A673 (cell line): ENCODE data around the gene KCNQ2. TPM values are rescaled to one million over a fixed set of nuclear protein-coding genes. Genes with fewer than 3 reads are reported as not detected.

ENCODE experiments used
- BruUV-seq: library from RNA; stranded (reverse); fragments of 400-500 nt; replicated peaks from 2 replicates; lab custom pipeline; 2021; lab: Mats Ljungman, UMichigan
- CTCF ChIA-PET: fragments of 300-600 bp; sonication (Branson Sonifier 250); formaldehyde crosslinking; loops from one replicate; lab custom pipeline; 2022; ENCODE audit warnings: antibody characterized with exemption; lab: Charles Lee
- POLR2A ChIA-PET: fragments of 300-600 bp; sonication (Branson Sonifier 250); formaldehyde crosslinking; loops from one replicate; lab custom pipeline; 2022; ENCODE audit warnings: antibody characterized with exemption; ENCODE audit not compliant: low non-redundant PET; lab: Charles Lee
- DNase-seq: peaks from one replicate; pipeline ENCODE4 v3.0.0-alpha.2; 2015; ENCODE audit warnings: low spot score
- H3K27ac ChIP-seq: fragments of 200-600 bp; sonication (generic); 2 replicates; pipeline ENCODE4 v1.5.1; 2016; ENCODE audit warnings: mixed run types, low read depth, mild to moderate bottlenecking, mixed read lengths, antibody characterized with exemption, low read length; ENCODE audit not compliant: poor library complexity, severe bottlenecking
- H3K27me3 ChIP-seq: fragments of 200-600 bp; sonication (generic); replicated peaks from 2 replicates; pipeline ENCODE4 v1.6.1; 2017; ENCODE audit warnings: mixed run types, low read depth, mild to moderate bottlenecking, mixed read lengths, antibody characterized with exemption, low read length; ENCODE audit not compliant: insufficient read depth, poor library complexity
- H3K36me3 ChIP-seq: fragments of 200-600 bp; sonication (generic); 2 replicates; pipeline ENCODE4 v1.6.1; 2016; ENCODE audit warnings: mixed run types, mild to moderate bottlenecking, mixed read lengths, antibody characterized with exemption, low read length; ENCODE audit not compliant: insufficient read depth, poor library complexity, severe bottlenecking
- H3K4me1 ChIP-seq: fragments of 200-600 bp; sonication (generic); 2 replicates; pipeline ENCODE4 v1.6.1; 2017; ENCODE audit warnings: mixed run types, mild to moderate bottlenecking, mixed read lengths, antibody characterized with exemption, low read length; ENCODE audit not compliant: insufficient read depth, poor library complexity, severe bottlenecking
- H3K4me3 ChIP-seq: fragments of 200-600 bp; sonication (generic); 2 replicates; pipeline ENCODE4 v1.5.1; 2016; ENCODE audit warnings: low read depth, mixed run types, mild to moderate bottlenecking, mixed read lengths, low read length; ENCODE audit not compliant: poor library complexity, severe bottlenecking
- H3K9me3 ChIP-seq: fragments of 200-600 bp; sonication (generic); 2 replicates; pipeline ENCODE4 v1.6.1; 2016; ENCODE audit warnings: mixed run types, low read depth, mild to moderate bottlenecking, mixed read lengths, antibody characterized with exemption, low read length; ENCODE audit not compliant: poor library complexity, severe bottlenecking
- EZH2 ChIP-seq: fragments of 200-600 bp; sonication (generic); IDR thresholded peaks from 2 replicates; pipeline ENCODE4 v1.6.1; 2017; ENCODE audit warnings: borderline replicate concordance, low read depth, mild to moderate bottlenecking, mixed read lengths, antibody characterized with exemption, low read length; ENCODE audit not compliant: poor library complexity, severe bottlenecking
- intact Hi-C: fragments of 100-400 bp; cut with micrococcal nuclease; formaldehyde crosslinking; loops from one replicate; pipeline ENCODE4 v1.10.0; 2022; ENCODE audit not compliant: unreplicated experiment
- total RNA-seq: library from RNA; stranded (reverse); gene quantifications from 2 replicates; pipeline ENCODE4 v1.2.3, GENCODE V29; 2021
- TF ChIP-seq, protein P1 (sequence below): fragments of 300-800, 200-600 bp; sonication (generic); conservative IDR thresholded peaks from 2 replicates; pipeline ENCODE4 v1.5.1; 2017; ENCODE audit warnings: low read depth, mild to moderate bottlenecking, antibody characterized with exemption, low read length, moderate library complexity, mixed read lengths

Gene KCNQ2
- total RNA-seq, 1 experiment from 2014 or later = 6.6 TPM

DNA sequence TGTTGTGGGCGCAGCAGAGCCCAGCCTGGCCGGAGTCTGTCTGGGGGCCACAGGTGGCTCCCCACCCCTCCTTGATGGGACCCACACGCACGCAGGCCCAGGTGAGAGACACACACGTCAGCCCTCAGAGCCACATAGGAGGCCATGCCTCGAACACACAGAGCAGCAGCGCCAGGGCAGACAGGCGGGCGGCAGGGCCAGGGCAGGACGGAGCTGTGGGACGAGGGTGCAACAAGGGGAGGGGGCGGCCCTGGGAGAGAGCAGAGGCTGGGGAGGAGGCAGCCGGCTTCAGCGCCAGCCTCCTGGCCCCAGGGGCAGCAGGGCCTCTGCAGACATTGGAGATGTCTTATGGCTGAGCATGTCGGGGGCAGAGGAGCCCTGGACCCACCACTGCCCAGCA, 42.5 kb downstream of the KCNQ2 start:
- TF ChIP-seq EZH2 = no peak
- TF ChIP-seq, protein P1, sequence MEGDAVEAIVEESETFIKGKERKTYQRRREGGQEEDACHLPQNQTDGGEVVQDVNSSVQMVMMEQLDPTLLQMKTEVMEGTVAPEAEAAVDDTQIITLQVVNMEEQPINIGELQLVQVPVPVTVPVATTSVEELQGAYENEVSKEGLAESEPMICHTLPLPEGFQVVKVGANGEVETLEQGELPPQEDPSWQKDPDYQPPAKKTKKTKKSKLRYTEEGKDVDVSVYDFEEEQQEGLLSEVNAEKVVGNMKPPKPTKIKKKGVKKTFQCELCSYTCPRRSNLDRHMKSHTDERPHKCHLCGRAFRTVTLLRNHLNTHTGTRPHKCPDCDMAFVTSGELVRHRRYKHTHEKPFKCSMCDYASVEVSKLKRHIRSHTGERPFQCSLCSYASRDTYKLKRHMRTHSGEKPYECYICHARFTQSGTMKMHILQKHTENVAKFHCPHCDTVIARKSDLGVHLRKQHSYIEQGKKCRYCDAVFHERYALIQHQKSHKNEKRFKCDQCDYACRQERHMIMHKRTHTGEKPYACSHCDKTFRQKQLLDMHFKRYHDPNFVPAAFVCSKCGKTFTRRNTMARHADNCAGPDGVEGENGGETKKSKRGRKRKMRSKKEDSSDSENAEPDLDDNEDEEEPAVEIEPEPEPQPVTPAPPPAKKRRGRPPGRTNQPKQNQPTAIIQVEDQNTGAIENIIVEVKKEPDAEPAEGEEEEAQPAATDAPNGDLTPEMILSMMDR = no peak
- ChIA-PET CTCF (no interaction called here), POLR2A (no interaction called here)
- no peak overlapping the region for H3K27ac ChIP-seq
- H3K9me3 ChIP-seq = no peaks in the 10 kb centered on the region
- intact Hi-C loops = no loop called here
- no peak for DNase-seq
- H3K27me3 ChIP-seq = no peaks in the 10 kb centered on the region
- peaks cover 4% of the 10 kb centered on the region for H3K4me1 ChIP-seq
- H3K36me3 ChIP-seq = no peaks in the 10 kb centered on the region
- BruUV-seq = no TSS peak
- no peak overlapping the region for H3K4me3 ChIP-seq

DNA sequence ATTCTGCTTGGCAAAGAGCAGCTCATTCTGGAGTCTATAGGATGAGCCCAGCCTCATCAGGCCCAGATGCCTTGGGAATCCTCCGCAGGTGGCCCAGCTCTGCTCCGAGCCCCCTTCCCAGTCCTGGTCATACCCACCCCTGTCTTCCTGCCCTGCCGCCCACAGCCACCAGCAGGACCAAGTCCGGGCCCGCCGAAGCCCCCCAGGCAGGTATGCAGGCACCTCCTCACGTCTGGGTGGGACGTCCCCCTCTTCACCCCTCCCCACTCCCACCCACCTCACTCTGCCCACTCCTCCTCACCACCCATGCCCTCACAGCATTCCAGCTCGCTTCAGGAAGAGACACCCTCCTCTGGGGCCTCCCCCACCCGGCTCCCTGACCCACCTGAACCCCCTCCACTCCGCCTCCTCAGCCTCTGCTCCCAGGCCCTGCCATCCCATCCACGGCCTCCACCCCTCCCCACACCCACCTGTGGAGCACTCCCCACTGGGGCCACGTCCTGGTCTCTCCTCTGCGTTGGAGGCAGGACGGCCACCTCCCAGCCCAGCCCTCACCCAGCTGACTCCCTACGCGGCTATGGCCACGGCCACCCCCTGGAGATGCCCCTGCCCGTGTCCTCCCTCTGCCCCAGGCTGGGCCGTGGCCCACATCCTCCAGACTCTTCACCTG, 43.4 kb downstream of the KCNQ2 start:
- TF ChIP-seq, protein P1 = no peak
- no peak for TF ChIP-seq EZH2
- DNase-seq = no peak
- no peaks in the 10 kb centered on the region for H3K36me3 ChIP-seq
- no peaks in the 10 kb centered on the region for H3K27me3 ChIP-seq
- ChIA-PET POLR2A (no interaction called here), CTCF (no interaction called here)
- no TSS peak for BruUV-seq
- H3K27ac ChIP-seq = no peak overlapping the region
- H3K4me1 ChIP-seq = no peaks in the 10 kb centered on the region
- H3K9me3 ChIP-seq = no peaks in the 10 kb centered on the region
- H3K4me3 ChIP-seq = no peak overlapping the region
- intact Hi-C loops = no loop called here

DNA sequence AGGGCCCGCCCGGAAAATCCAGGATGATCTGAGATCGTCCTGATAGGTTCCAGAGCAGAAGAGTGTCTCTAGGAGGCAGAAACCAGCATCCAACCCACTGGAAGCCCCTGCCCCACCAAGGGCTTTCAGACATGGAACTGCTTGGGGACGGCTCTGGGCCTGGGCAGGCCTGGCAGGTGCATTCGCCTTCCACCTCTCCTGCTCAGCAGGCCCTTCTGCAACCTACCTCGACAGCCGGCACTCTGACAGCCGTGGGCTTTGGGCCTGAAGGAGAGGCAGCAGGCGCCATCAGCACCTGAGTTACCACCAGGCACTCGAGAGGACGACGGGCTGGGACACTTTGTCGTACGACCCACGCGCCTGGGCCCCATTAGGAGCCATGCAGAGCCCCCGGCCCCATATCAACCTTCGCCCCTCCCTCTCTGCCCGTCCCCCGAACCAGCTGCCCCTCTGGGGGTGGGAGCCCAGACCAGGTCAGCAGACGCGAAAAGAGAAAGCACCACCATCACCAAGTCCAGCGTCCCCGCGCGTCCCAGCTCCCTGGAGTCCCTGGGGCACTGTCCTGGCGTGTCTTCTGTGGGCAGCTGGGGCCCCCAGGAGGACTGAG, 44.6 kb downstream of the KCNQ2 start:
- no TSS peak for BruUV-seq
- DNase-seq = no peak
- ChIA-PET CTCF (interaction anchor here (0.5 to 0.6 kb wide), 2 partner anchors 18 to 373 kb away, joined by 3 read pairs; no protein-coding TSS in a partner anchor), POLR2A (no interaction called here)
- H3K27ac ChIP-seq = no peak overlapping the region
- H3K36me3 ChIP-seq = no peaks in the 10 kb centered on the region
- TF ChIP-seq EZH2 = no peak
- TF ChIP-seq, protein P1 = no peak
- intact Hi-C loops = no loop called here
- no peak overlapping the region for H3K4me3 ChIP-seq
- no peaks in the 10 kb centered on the region for H3K27me3 ChIP-seq
- no peaks in the 10 kb centered on the region for H3K9me3 ChIP-seq
- no peaks in the 10 kb centered on the region for H3K4me1 ChIP-seq
